Thoracic aorta (tissue), 2 donors: ENCODE data around the gene PRKCA. TPM values are rescaled to one million over a fixed set of nuclear protein-coding genes. Genes with fewer than 3 reads are reported as not detected.

Experiments used
- ATAC-seq: fragments of 150-250 bp; one replicate; pipeline ENCODE4 v1.8.0; 2017; ENCODE audit warnings: low read depth; ENCODE audit not compliant: insufficient number of reproducible peaks, low FRiP score
- DNase-seq: peaks from one replicate; pipeline ENCODE4 v3.0.0-alpha.2; 2020; ENCODE audit warnings: low spot score
- H3K27ac ChIP-seq, 2 donors: fragments of 200-600 bp; sonication (generic); 1 replicate in 1 of 2; 2 replicates in 1 of 2; pipeline ENCODE4 v1.5.1; 2016; ENCODE audit warnings: mild to moderate bottlenecking in 2 of 2, moderate library complexity in 2 of 2
- H3K27me3 ChIP-seq: fragments of 200-600 bp; sonication (generic); replicated peaks from 2 replicates; pipeline ENCODE4 v1.6.0; 2016; ENCODE audit warnings: mild to moderate bottlenecking; ENCODE audit not compliant: insufficient read depth
- H3K36me3 ChIP-seq: fragments of 200-600 bp; sonication (generic); one replicate; pipeline ENCODE4 v1.5.1; 2016
- H3K4me1 ChIP-seq, 2 donors: fragments of 200-600 bp; sonication (generic); 1 replicate in 1 of 2; 2 replicates in 1 of 2; pipeline versions ENCODE4 v1.5.1 to v1.6.0; 2016; ENCODE audit warnings: low read depth in 2 of 2, mild to moderate bottlenecking in 1 of 2; ENCODE audit not compliant: control insufficient read depth in 1 of 2
- H3K4me3 ChIP-seq: fragments of 200-600 bp; sonication (generic); 2 replicates; pipeline ENCODE4 v1.5.1; 2016; ENCODE audit warnings: mild to moderate bottlenecking
- H3K9me3 ChIP-seq: fragments of 200-600 bp; sonication (generic); 2 replicates; pipeline ENCODE4 v1.5.1; 2016
- CTCF ChIP-seq: fragments of 200-600 bp; sonication (generic); IDR thresholded peaks from one replicate; pipeline ENCODE4 v1.5.1; 2019; ENCODE audit warnings: antibody characterized with exemption
- total RNA-seq, 2 donors: library from RNA; depleted of rRNA; stranded (reverse); fragments of >200 nt; gene quantifications; one replicate each; pipeline versions ENCODE4 v1.1.0 to v1.2.3, GENCODE V29; 2016

PRKCA gene
- total RNA-seq, 2 donors from 2014 or later: 9.1 to 11.6 TPM

- Histone ChIP-seq H3K4me3 (no peak overlapping the region), H3K27ac (no peak overlapping the region), H3K27me3 (no peaks in the 10 kb centered on the region), H3K36me3 (no peaks in the 10 kb centered on the region), H3K9me3 (no peaks in the 10 kb centered on the region), H3K4me1 (no peaks in the 10 kb centered on the region)
- no peak for ATAC-seq
- no peak for TF ChIP-seq CTCF
- DNase-seq: no peak
Measured at GRCh38 chr17:66573078-66573477, 270.7 kb downstream of the PRKCA start.

- no peaks in the 10 kb centered on the region for H3K27me3 ChIP-seq
- H3K36me3 ChIP-seq: no peaks in the 10 kb centered on the region
- H3K4me3 ChIP-seq: no peak overlapping the region
- DNase-seq: no peak
- H3K9me3 ChIP-seq: no peaks in the 10 kb centered on the region
- ATAC-seq: no peak
- no peak overlapping the region for H3K27ac ChIP-seq
- no peaks in the 10 kb centered on the region for H3K4me1 ChIP-seq
- TF ChIP-seq CTCF: no peak
Measured at GRCh38 chr17:66574123-66574522, 271.7 kb downstream of the PRKCA start.

- TF ChIP-seq CTCF: no peak
- no peak for ATAC-seq
- Histone ChIP-seq H3K4me3 (no peak overlapping the region), H3K9me3 (no peaks in the 10 kb centered on the region), H3K27ac (no peak overlapping the region), H3K27me3 (no peaks in the 10 kb centered on the region), H3K4me1 (peaks cover 15 to 20% of the 10 kb centered on the region in 2 donors), H3K36me3 (no peaks in the 10 kb centered on the region)
- DNase-seq: no peak
Measured at GRCh38 chr17:66576473-66576872, 274.1 kb downstream of the PRKCA start.

- Histone ChIP-seq H3K4me1 (peaks cover 15 to 23% of the 10 kb centered on the region in 2 donors), H3K27me3 (no peaks in the 10 kb centered on the region), H3K4me3 (no peak overlapping the region), H3K9me3 (no peaks in the 10 kb centered on the region), H3K27ac (no peak overlapping the region), H3K36me3 (no peaks in the 10 kb centered on the region)
- DNase-seq (no peak), ATAC-seq (no peak)
- no peak for TF ChIP-seq CTCF
Measured at GRCh38 chr17:66577041-66577440, 274.6 kb downstream of the PRKCA start.

GRCh38 chr17:66578781-66579489 is 276.5 kb downstream of the PRKCA start:
- Histone ChIP-seq H3K4me3 (no peak overlapping the region), H3K9me3 (no peaks in the 10 kb centered on the region), H3K36me3 (no peaks in the 10 kb centered on the region), H3K4me1 (peaks cover 15 to 23% of the 10 kb centered on the region in 2 donors), H3K27ac (no peak overlapping the region), H3K27me3 (no peaks in the 10 kb centered on the region)
- TF ChIP-seq CTCF: no peak
- ATAC-seq (no peak), DNase-seq (no peak)
